Measurements from ENCODE around the gene AZI2. TPM values are rescaled to one million over a fixed set of nuclear protein-coding genes. Genes with fewer than 3 reads are reported as not detected.

Gene AZI2
- polyA plus RNA-seq, 3 donors: 57.4 to 134 (median 99.3) TPM

GRCh38 chr3:28347374-28348264 is 1.0 kb downstream of the AZI2 start:
- Mint-ChIP-seq H3K4me3 (peak overlapping the region; percentile 89 to 94), H3K36me3 (peaks cover 20 to 24% of the 10 kb centered on the region in 2 donors), H3K27me3 (ENCODE audit: low read depth in 3 of 3) (peaks cover 0 to 2% (median 1%) of the 10 kb centered on the region in 3 donors), H3K9me3 (peaks cover 2 to 24% (median 13%) of the 10 kb centered on the region in 7 donors), H3K27ac (peak overlapping the region; percentile 98 to 100 (median 100)), H3K4me1 (peaks cover 44% of the 10 kb centered on the region)
- H3K4me2 ChIP-seq (replicated peaks; ENCODE audit: extremely low read depth, low read length, poor library complexity, severe bottlenecking): peak overlapping the region; percentile 80
- H3K36me3 ChIP-seq (replicated peaks in 1 of 2; ENCODE audit: control insufficient read depth in 1 of 2, insufficient read depth in 2 of 2, low read length in 2 of 2): peaks cover 0 to 15% of the 10 kb centered on the region in 2 donors
- H3K9ac ChIP-seq (ENCODE audit: insufficient read depth, low read length, poor library complexity, severe bottlenecking): peak overlapping the region; percentile 97
- H3K4me1 ChIP-seq (ENCODE audit: control insufficient read depth in 1 of 2, insufficient read depth in 2 of 2, low read length in 2 of 2): peaks cover 35 to 61% of the 10 kb centered on the region in 2 donors
- peaks cover 82% of the 10 kb centered on the region for H3K79me2 ChIP-seq (ENCODE audit: insufficient read depth, low read length)
- peak overlapping the region; percentile 86 to 99 (median 94) for H3K4me3 ChIP-seq (replicated peaks in 1 of 3; ENCODE audit: low read depth in 2 of 3, low read length in 3 of 3)
- peak overlapping the region; percentile 100 for H3K27ac ChIP-seq (ENCODE audit: low read depth in 1 of 2, low read length in 2 of 2)
- peak overlapping the region; percentile 24 for H2AFZ ChIP-seq (ENCODE audit: insufficient read depth, low read depth, low read length, poor library complexity, severe bottlenecking)
- intact Hi-C loops (cut with micrococcal nuclease): loop anchor here in 1 of 2 donors (2.0 to 5.0 kb wide), 3 partner anchors 15 to 865 kb away; partner anchors contain the start of gene SLC4A7
- no peaks in the 10 kb centered on the region for H3K27me3 ChIP-seq (ENCODE audit: control insufficient read depth in 2 of 2, insufficient read depth in 2 of 2, low read length in 2 of 2)
- peaks cover under 1 to 14% of the 10 kb centered on the region in 2 donors for H3K9me3 ChIP-seq (replicated peaks in 1 of 2; ENCODE audit: control insufficient read depth in 1 of 2, insufficient read depth in 1 of 2, low read length in 2 of 2)
- no peak for TF ChIP-seq CTCF (IDR thresholded peaks at IDR 0.05)
- 6% methylated on average over 8 of the region's 16 CpGs for WGBS (ENCODE audit: insufficient coverage)
- no peaks in the 10 kb centered on the region for H4K20me1 ChIP-seq (ENCODE audit: insufficient read depth, low read length)
- peak; percentile 89 to 96 (median 93) for DNase-seq

- H3K4me3 Mint-ChIP-seq: no peak overlapping the region
- intact Hi-C loops (cut with micrococcal nuclease): loop anchor here in 1 of 2 donors (5.0 kb wide), 2 partner anchors 98 to 863 kb away; partner anchors contain the start of gene SLC4A7
- peaks cover 0 to 1% (median 1%) of the 10 kb centered on the region in 3 donors for H3K27me3 Mint-ChIP-seq (ENCODE audit: low read depth in 3 of 3)
- no peak for DNase-seq
- no peaks in the 10 kb centered on the region for H3K36me3 ChIP-seq (replicated peaks in 1 of 2; ENCODE audit: control insufficient read depth in 1 of 2, insufficient read depth in 2 of 2, low read length in 2 of 2)
- peaks cover 56% of the 10 kb centered on the region for H3K4me1 Mint-ChIP-seq
- H3K4me3 ChIP-seq (replicated peaks in 1 of 3; ENCODE audit: low read depth in 2 of 3, low read length in 3 of 3): peak overlapping the region in 1 of 3 experiments; percentile 94
- peaks cover 0 to 9% (median 0%) of the 10 kb centered on the region in 7 donors for H3K9me3 Mint-ChIP-seq
- H3K4me2 ChIP-seq (replicated peaks; ENCODE audit: extremely low read depth, low read length, poor library complexity, severe bottlenecking): peak overlapping the region; percentile 80
- H3K36me3 Mint-ChIP-seq: peaks cover 7 to 9% of the 10 kb centered on the region in 2 donors
- no peak overlapping the region for H3K9ac ChIP-seq (ENCODE audit: insufficient read depth, low read length, poor library complexity, severe bottlenecking)
- H3K4me1 ChIP-seq (ENCODE audit: control insufficient read depth in 1 of 2, insufficient read depth in 2 of 2, low read length in 2 of 2): peaks cover 45 to 69% of the 10 kb centered on the region in 2 donors
- peak overlapping the region in 1 of 2 donors; percentile 100 for H3K27ac ChIP-seq (ENCODE audit: low read depth in 1 of 2, low read length in 2 of 2)
- TF ChIP-seq CTCF (IDR thresholded peaks at IDR 0.05): no peak
- H3K79me2 ChIP-seq (ENCODE audit: insufficient read depth, low read length): peaks cover 84% of the 10 kb centered on the region
- no peak overlapping the region for H2AFZ ChIP-seq (ENCODE audit: insufficient read depth, low read depth, low read length, poor library complexity, severe bottlenecking)
- no CpG with 5 or more reads among the region's 1 CpG for WGBS (ENCODE audit: insufficient coverage)
- H3K9me3 ChIP-seq (replicated peaks in 1 of 2; ENCODE audit: control insufficient read depth in 1 of 2, insufficient read depth in 1 of 2, low read length in 2 of 2): no peaks in the 10 kb centered on the region
- H4K20me1 ChIP-seq (ENCODE audit: insufficient read depth, low read length): no peaks in the 10 kb centered on the region
- peak overlapping the region in 2 of 7 donors; percentile 2 to 99 for H3K27ac Mint-ChIP-seq
- no peaks in the 10 kb centered on the region for H3K27me3 ChIP-seq (ENCODE audit: control insufficient read depth in 2 of 2, insufficient read depth in 2 of 2, low read length in 2 of 2)
Observed at GRCh38 chr3:28345690-28346089, 2.9 kb downstream of the AZI2 start.

Data from CD14-positive monocyte (primary cell).